H1 (cell line): ENCODE data around the gene DMBT1. TPM values are rescaled to one million over a fixed set of nuclear protein-coding genes. Genes with fewer than 3 reads are reported as not detected.

ENCODE experiments used
- POU5F1 ChIP-seq: IDR thresholded peaks from 2 replicates; pipeline ENCODE4 v1.6.1; 2011; ENCODE audit warnings: low read depth, mild to moderate bottlenecking, low read length, moderate library complexity
- polyA plus RNA-seq, 7 experiments: library from polyadenylated mRNA; depleted of rRNA in 3 of 7; stranded (reverse) in 5 of 7; unstranded in 2 of 7; fragments of >200 nt in 5 of 7; fragments of 200-250 nt in 2 of 7; gene quantifications; 1 replicate in 5 of 7; 2 replicates in 1 of 7; 4 replicates in 1 of 7; pipeline versions ENCODE4 v1.2.1 to v1.2.3, GENCODE V29; 2011 to 2013; ENCODE audit warnings: missing spikeins in 2 of 7, mixed read lengths in 2 of 7
- total RNA-seq: library from RNA; stranded (reverse); fragmentation: NEBNext Ultra II Directional; extraction: Animal tissue kit (Norgen Biotek cat#: 25700); gene quantifications from 2 replicates; pipeline ENCODE4 v1.2.1, GENCODE V29; 2021

The DMBT1 gene
- total and polyA plus RNA-seq, 2 of the 8 experiments (the other 6 are each of a cell fraction or from before 2014, with no cell fraction given): 0.03 TPM; not detected in 1

GRCh38 chr10:122549636-122550035 lies 10.9 kb upstream of the DMBT1 start (continued):
- no peak for TF ChIP-seq POU5F1
